ENCODE data around the gene ZBTB32.
"Not testable (repeated sequence)": the region's sequence is repeated elsewhere in the genome, so short reads cannot be mapped to it uniquely, and the experiment has no call there.

Gene ZBTB32

DNA sequence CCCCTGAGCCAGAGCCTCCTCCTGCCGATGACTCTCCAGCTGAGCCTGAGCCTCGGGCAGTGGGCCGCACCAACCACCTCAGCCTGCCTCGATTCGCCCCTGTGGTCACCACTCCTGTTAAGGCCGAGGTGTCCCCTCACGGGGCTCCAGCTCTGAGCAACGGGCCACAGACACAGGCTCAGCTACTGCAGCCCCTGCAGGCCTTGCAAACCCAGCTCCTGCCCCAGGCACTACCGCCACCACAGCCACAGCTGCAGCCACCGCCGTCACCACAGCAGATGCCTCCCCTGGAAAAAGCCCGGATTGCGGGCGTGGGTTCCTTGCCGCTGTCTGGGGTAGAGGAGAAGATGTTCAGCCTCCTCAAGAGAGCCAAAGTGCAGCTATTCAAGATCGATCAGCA lies 17.0 kb downstream of the ZBTB32 start:
- DNase-seq, result no peak

DNA sequence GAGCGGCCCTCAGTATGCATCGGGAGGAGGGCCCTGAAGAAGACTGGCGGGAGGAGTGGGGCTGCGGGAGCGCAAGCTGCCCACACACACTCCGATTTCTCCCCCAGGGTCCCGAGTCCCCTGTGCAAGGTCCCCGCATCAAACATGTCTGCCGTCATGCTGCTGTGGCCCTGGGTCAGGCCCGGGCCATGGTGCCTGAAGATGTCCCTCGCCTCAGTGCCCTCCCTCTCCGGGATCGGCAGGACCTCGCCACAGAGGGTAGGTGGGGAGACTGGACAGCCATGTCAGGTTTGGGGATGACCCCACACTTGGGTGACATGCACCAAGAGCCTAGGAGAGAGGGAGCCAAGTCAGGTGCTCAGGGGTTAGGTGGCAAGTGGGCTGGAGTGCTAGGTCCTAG lies 18.1 kb downstream of the ZBTB32 start:
- DNase-seq, result no peak

DNA sequence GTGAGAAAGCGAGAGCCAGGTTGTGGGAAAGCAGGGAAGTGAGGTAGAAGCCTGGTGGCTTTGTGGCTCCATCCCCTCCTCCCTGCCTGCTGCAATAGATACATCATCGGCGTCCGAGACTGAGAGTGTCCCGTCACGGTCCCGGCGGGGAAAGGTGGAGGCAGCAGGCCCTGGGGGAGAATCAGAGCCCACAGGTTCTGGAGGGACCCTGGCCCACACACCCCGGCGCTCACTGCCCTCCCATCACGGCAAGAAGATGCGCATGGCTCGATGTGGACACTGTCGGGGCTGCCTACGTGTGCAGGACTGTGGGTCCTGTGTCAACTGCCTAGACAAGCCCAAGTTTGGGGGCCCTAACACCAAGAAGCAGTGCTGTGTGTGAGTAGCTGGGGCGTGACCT lies 18.5 kb downstream of the ZBTB32 start:
- DNase-seq, result no peak

DNA sequence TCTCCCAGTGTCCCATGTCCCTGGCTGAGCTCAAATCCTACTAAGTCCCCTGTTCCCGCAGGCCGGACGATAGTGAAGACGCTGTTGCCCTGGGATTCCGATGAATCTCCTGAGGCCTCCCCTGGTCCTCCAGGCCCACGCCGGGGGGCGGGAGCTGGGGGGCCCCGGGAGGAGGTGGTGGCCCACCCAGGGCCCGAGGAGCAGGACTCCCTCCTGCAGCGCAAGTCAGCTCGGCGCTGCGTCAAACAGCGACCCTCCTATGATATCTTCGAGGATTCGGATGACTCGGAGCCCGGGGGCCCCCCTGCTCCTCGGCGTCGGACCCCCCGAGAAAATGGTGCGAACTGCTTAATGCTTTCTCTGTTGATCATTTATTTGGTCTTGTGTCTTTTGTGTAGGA lies 19.3 kb downstream of the ZBTB32 start:
- no peak for DNase-seq

DNA sequence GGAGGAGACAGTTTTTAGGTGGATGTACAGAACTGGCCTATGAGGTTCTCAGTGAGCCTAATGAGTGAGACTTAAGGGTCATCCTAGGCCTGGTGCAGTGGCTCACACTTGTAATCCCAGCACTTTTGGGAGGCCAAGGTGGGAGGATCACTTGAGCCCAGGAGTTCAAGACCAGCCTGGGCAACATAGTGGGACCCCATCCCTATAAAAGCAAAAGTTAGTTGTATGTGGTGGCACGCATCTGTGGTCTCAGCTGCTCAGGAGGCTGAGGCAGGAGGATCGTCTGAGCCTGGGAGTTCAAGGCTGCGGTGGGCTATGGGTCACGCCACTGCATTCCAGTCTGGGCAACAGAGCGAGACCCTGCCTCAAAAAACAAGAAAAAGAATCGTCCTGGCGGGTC lies 19.8 kb downstream of the ZBTB32 start:
- DNase-seq, result not testable (repeated sequence)

DNA sequence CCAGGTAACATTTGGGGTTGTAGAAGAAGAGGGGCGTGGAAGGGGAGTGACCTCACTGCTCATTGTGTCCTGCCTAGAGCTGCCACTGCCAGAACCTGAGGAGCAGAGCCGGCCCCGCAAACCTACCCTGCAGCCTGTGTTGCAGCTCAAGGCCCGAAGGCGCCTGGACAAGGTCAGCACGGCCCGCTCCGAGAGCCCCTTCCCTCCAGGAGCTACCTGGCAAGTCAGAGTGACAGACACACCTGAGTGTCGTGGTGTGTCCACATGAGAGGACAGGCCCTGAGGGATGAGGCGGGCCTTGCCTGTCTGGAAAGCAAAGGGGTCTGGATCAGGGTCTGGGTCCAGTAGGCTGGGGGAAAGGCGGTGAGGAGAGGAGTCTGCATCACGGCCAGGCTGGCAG lies 20.2 kb downstream of the ZBTB32 start:
- DNase-seq, result no peak

DNA sequence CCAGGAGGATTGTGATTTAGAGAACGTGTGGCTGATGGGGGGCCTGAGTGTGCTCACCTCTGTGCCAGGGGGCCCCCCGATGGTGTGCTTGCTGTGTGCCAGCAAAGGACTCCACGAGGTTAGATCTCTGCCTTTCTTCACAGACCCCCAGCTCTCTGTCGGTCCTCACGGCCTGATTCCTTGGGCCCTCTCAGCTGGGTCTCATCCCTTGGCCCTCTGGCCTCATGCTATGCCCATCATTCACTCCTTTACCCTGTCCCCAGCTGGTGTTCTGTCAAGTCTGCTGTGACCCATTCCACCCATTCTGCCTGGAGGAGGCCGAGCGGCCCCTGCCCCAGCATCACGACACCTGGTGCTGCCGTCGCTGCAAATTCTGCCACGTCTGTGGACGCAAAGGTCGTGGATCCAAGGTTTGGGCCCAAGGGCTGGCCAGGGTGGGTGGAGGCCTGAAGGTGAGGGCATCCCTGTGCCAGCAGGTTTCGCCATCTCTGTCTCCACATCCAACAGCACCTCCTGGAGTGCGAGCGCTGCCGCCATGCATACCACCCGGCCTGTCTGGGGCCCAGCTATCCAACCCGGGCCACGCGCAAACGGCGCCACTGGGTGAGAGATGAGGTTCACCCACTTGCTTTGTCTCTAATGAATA lies 21.0 kb downstream of the ZBTB32 start:
- DNase-seq, result no peak

DNA sequence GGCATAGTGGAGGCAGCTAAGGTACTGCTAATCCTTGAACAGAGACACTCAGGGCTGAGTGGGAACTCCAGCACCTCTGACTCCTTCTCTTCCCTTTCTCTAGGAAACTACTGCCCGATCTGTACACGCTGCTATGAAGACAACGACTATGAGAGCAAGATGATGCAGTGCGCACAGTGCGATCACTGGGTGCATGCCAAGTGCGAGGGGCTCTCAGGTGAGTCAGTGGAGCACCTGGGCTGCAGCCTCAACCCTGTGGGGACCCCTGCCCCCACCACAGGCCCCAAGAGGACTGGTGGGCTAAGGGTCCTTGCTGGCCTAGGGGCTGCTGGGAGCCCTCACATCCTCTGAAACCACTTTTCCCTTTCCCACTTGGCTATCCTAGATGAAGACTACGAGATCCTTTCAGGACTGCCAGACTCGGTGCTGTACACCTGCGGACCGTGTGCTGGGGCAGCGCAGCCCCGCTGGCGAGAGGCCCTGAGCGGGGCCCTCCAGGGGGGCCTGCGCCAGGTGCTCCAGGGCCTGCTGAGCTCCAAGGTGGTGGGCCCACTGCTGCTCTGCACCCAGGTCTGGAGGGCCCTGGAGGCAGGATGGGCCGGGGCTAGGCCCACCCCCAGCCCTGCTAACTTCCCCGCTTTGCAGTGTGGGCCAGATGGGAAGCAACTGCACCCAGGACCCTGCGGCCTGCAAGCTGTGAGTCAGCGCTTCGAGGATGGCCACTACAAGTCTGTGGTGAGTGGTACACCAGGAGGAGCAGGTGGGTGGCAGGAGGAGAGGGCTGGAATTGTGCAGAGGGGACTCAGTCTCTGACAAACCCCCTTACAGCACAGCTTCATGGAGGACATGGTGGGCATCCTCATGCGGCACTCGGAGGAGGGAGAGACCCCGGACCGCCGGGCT lies 22.9 kb downstream of the ZBTB32 start:
- DNase-seq, result no peak

DNA sequence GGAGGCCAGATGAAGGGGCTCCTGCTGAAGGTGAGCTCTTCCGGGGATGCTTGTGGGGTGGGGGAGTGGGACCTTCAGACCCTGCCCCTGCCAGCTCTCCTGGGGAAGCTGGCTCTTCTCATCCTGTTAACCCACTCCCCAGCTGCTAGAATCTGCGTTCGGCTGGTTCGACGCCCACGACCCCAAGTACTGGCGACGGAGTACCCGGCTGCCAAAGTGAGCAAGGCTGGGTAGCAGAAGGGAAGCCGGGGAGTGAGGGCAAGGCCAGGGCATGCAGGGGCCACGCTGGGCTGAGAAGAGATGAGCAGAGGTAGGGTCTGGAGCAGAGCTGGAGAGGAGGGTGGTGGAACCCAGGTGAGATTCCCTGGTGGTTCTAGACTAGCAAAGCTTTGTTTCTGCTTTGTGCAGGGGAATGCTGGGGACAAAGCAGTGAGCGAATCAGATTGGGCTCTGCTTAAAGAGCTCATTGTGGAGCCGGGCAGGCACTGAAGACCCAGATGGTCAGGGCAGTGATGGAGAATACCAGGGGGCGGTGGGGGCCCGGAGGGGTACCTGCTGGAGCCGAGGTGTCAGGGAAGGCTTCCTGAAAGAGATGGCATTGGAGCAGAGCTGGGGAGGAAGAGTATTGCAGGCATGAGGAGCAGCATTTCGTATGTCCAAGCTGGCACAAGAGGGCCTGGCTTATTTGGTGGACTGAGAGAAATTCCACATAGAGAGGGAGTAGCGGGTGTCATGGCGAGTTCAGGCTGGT lies 23.8 kb downstream of the ZBTB32 start:
- no peak for DNase-seq

DNA sequence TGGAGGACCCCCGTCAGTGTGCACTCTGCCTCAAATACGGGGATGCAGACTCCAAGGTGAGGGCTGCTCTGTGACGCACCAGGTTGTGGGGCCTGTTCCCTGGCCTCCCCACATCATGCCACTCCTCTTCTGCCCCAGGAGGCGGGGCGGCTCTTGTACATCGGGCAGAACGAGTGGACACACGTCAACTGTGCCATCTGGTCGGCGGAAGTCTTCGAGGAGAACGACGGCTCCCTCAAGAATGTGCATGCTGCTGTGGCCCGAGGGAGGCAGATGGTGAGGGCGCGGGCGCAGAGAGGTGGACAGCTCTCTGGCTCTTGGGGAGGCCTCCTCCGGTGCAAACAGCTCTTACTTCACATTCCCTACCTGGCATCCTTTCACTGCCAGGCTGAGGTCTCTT lies 24.7 kb downstream of the ZBTB32 start:
- DNase-seq, result no peak

DNA sequence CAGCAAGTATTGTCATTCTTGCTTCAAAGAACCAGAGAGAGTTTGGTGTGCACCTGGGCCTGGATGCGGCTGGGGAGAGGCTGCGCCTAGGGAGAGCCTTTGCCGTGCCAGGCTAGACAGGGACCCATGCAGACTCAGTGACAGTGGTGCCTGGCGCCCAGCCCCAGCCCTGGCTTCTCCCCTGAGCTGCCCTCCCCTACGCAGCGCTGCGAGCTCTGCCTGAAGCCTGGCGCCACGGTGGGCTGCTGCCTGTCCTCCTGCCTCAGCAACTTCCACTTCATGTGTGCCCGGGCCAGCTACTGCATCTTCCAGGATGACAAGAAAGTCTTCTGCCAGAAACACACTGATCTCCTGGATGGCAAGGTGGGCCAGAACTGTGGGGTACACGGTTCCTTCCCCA lies 25.4 kb downstream of the ZBTB32 start:
- no peak for DNase-seq

DNA sequence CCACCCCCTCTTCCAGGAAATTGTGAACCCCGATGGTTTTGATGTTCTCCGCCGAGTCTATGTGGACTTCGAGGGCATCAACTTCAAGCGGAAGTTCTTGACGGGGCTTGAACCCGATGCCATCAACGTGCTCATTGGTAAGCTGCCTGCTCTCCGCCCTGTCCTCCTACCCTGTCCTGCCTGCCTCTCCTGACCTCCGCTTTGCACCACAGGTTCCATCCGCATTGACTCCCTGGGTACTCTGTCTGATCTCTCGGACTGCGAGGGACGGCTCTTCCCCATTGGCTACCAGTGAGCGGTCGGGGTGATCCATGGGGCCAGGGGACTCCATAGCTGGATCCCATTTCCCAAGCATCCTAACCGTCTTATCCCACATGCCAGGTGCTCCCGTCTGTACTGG lies 26.0 kb downstream of the ZBTB32 start:
- DNase-seq, result no peak

DNA sequence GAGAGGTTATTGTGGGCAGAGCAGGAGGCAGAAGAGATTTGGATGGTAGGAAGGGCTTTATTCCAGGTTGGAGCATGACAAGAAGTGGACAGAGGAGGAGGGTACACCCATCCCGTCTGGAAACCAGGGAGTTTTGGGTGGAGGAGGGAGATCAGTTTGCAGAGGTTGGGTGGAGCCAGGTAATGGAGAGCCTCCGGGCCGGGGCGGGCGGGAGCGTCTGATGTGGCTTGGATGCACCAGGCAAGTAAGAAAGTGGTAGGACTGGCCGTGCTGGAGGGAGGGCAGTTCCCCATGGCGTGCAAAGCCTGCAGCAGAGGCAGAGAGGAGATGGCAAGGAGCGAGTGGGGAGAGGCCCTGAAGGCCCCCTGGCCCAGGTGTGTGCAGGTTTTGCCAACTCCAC lies 27.0 kb downstream of the ZBTB32 start:
- no peak for DNase-seq

DNA sequence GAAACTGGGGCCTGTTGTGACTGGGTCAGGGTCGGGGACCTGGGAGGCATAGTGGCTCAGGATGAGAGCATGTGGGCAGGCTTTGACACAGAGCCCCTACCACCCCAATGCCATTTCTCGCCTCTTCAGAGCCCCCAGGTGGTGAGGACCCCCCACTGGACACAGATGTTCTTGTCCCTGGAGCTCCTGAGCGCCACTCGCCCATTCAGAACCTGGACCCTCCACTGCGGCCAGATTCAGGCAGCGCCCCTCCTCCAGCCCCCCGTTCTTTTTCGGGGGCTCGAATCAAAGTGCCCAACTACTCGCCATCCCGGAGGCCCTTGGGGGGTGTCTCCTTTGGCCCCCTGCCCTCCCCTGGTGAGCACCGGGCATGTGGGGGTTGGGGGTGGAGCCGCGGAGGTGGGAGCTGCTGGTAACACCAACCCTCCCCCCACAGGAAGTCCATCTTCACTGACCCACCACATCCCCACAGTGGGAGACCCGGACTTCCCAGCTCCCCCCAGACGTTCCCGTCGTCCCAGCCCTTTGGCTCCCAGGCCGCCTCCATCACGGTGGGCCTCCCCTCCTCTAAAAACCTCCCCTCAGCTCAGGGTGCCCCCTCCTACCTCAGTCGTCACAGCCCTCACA lies 27.5 kb downstream of the ZBTB32 start:
- no peak for DNase-seq

DNA sequence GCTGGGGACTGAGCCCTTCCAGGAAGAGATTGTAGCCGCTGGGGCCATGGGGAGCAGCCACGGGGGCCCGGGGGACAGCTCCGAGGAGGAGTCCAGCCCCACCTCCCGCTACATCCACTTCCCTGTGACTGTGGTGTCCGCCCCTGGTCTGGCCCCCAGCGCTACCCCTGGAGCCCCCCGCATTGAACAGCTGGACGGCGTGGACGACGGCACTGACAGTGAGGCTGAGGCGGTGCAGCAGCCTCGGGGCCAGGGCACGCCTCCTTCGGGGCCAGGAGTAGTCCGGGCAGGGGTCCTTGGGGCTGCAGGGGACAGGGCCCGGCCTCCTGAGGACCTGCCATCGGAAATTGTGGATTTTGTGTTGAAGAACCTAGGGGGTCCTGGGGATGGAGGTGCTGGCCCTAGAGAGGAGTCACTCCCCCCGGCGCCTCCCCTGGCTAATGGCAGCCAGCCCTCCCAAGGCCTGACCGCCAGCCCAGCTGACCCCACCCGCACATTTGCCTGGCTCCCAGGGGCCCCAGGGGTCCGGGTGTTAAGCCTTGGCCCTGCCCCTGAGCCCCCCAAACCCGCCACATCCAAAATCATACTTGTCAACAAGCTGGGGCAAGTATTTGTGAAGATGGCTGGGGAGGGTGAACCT lies 28.3 kb downstream of the ZBTB32 start:
- no peak for DNase-seq

DNA sequence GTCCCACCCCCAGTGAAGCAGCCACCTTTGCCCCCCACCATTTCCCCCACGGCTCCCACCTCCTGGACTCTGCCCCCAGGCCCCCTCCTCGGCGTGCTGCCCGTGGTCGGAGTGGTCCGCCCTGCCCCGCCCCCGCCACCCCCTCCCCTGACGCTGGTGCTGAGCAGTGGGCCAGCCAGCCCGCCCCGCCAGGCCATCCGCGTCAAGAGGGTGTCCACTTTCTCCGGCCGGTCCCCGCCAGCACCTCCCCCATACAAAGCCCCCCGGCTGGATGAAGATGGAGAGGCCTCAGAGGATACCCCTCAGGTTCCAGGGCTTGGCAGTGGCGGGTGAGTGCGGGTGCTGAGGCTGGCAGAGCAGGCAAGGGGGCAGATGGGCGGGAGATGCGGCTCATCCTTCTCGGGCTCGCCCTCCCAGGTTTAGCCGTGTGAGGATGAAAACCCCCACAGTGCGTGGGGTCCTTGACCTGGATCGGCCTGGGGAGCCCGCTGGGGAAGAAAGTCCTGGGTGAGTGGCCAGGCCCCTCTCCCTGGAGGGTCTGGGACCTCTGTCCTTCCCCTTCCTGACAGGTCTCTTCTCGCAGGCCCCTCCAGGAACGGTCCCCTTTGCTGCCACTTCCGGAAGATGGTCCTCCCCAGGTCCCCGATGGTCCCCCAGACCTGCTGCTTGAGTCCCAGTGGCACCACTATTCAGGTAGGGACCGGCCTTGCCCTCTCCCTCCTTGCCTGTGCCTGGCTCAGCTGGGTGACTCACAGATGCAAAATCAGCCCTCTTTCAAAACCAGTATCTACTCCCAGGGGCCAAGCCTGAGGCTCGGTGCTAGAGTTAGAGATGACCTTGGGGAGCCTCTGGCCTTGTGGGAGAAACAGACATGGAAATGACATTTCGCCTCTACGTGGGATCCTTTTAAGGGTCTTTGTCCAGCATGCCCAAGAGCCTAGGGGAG lies 29.1 kb downstream of the ZBTB32 start:
- no peak for DNase-seq

DNA sequence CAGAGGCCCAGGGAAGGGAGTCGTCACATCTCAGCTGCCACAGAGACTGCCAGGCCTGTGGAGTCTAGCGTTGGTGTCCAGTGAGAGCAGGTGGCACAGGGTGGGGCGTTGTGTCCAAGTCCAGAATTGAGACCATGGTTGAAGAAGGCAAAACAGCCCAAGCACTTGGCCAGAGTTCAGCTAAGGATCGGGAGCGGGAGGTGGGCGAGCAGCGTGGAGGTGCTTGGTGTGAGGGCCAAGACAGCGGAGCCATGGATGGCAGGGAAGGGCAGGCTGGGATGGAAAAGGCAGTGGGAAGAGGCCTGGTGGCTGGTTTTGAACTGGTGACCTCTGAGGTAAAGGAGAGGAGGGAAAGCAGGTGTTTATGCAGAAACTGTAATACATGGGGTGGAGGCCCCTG lies 29.9 kb downstream of the ZBTB32 start:
- DNase-seq, result no peak

DNA sequence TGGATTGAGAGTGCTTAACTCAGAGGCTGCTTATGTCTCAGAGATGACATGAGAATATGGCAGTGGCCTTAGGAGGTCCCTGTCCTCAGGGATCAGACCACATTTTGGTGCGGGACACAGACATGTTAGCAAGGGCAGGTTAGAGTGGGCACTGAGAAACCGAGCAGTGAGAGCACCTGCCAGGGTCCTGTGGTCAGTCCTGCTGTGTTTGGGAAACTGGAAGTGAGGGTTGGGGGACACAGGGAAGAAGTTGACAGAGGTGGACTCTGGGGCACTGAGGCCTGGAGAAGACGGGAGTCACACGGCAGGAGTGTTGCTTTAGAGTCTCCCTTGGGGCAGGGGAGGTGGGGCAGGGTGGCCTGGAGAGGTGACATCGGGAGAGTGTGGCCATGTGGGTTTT lies 30.5 kb downstream of the ZBTB32 start:
- DNase-seq, result no peak

DNA sequence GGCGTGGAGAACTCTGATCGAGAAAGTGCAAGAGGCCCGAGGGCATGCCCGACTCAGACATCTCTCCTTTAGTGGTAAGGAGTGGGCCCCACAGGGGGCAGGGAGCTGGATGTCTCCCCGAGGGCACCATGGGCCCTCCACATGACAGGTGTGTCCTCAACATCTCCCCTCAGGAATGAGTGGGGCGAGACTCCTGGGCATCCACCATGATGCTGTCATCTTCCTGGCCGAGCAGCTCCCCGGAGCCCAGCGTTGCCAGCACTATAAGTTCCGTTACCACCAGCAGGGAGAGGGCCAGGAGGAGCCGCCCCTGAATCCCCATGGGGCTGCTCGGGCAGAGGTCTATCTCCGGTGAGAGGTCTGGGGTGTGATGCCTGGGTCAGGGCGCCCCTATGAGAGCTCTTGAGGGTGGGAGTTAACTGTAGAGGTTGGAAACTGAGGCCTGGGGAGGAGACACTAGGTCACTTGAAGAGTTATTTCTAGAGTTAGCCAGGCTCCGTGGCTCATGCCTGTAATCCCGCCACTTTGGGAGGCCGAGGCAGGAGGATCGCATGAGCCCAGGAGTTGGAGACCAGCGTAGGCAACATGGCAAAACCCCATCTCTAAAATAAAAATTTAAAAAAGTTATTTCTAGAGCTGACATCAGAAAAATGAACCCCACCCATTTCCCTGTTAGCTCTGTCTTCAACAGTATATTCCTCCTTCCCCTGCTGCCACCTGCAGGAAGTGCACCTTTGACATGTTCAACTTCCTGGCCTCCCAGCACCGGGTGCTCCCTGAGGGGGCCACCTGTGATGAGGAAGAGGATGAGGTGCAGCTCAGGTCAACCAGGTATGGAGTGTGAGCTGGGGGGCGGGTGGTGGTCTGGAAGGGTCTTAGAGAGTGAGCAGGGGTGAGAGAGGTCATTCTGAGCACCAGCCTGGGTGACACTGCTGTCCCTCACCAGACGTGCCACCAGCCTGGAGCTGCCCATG lies 32.8 kb downstream of the ZBTB32 start:
- DNase-seq, result peak in 1 of 4 experiments; percentile 10

Data from activated naive CD4-positive, alpha-beta T cell (primary cell).